NT2/D1 (cell line): ENCODE data around the gene SLC27A1.
A peak's percentile ranks its signal among the peaks of the same experiment; 100 is the strongest.
"Not testable (repeated sequence)": the region's sequence is repeated elsewhere in the genome, so short reads cannot be mapped to it uniquely, and the experiment has no call there.

Source experiments
- DNase-seq: peaks from one replicate; pipeline ENCODE4 v3.0.0-alpha.2; 2011; ENCODE audit warnings: low read depth, low spot score
- H3K27me3 ChIP-seq: 2 replicates; pipeline ENCODE4 v1.6.0; 2011; ENCODE audit warnings: mild to moderate bottlenecking; ENCODE audit not compliant: insufficient read length, insufficient read depth
- H3K36me3 ChIP-seq: 2 replicates; pipeline ENCODE4 v1.6.1; 2011; ENCODE audit warnings: mild to moderate bottlenecking, low read length, mixed read lengths; ENCODE audit not compliant: insufficient read depth, insufficient read length
- H3K4me1 ChIP-seq: 2 replicates; pipeline ENCODE4 v1.5.1; 2011; ENCODE audit not compliant: insufficient read depth, insufficient read length
- H3K4me3 ChIP-seq: 2 replicates; pipeline ENCODE4 v1.5.1; 2011; ENCODE audit warnings: low read depth; ENCODE audit not compliant: insufficient read length
- H3K9ac ChIP-seq: 2 replicates; pipeline ENCODE4 v1.6.0; 2011; ENCODE audit warnings: low read depth; ENCODE audit not compliant: insufficient read length
- H3K9me3 ChIP-seq: 2 replicates; pipeline ENCODE4 v1.5.1; 2011; ENCODE audit warnings: mild to moderate bottlenecking, low read length; ENCODE audit not compliant: insufficient read depth
- SUZ12 ChIP-seq: IDR thresholded peaks from 2 replicates; pipeline ENCODE4 v1.6.1; 2011; ENCODE audit not compliant: insufficient read length, insufficient read depth; ENCODE audit errors: extremely low read depth
- YY1 ChIP-seq: IDR thresholded peaks from 2 replicates; pipeline ENCODE4 v1.6.1; 2011; ENCODE audit not compliant: insufficient read length, insufficient read depth
- ZNF274 ChIP-seq: IDR thresholded peaks from 2 replicates; pipeline ENCODE4 v1.6.1; 2011; ENCODE audit warnings: mild to moderate bottlenecking, low read depth, low read length

SLC27A1 gene

DNA sequence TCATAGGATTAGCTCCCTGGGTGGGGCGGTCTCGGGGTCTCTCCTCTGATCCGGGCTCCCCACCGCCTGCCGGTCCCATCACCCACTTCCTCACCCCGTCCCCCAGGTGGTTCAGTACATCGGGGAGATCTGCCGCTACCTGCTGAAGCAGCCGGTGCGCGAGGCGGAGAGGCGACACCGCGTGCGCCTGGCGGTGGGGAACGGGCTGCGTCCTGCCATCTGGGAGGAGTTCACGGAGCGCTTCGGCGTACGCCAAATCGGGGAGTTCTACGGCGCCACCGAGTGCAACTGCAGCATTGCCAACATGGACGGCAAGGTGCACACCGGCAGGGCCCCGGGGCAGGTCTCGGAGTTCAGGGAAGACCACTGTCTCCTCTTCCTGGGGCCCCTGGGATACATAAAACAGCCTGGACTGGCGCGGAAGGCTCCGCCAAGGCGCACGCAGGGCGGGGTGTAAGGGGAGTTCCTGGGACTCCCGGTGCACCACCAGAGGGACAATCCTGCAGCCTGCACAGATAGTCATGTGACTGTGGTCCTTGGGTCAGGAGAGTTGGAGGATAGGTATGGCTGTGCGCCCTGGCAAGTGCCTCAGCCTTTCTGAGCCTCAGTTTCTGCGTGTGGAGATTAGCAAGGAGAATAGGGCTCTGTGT, 26.9 kb downstream of the SLC27A1 start:
- H3K4me1 ChIP-seq: peaks cover 29% of the 10 kb centered on the region
- H3K27me3 ChIP-seq: no peaks in the 10 kb centered on the region
- DNase-seq: no peak
- no peaks in the 10 kb centered on the region for H3K9me3 ChIP-seq
- H3K4me3 ChIP-seq: no peak overlapping the region
- no peak for TF ChIP-seq YY1
- no peak for TF ChIP-seq ZNF274
- no peak for TF ChIP-seq SUZ12
- H3K9ac ChIP-seq: peak overlapping the region; percentile 21
- peaks cover 12% of the 10 kb centered on the region for H3K36me3 ChIP-seq

DNA sequence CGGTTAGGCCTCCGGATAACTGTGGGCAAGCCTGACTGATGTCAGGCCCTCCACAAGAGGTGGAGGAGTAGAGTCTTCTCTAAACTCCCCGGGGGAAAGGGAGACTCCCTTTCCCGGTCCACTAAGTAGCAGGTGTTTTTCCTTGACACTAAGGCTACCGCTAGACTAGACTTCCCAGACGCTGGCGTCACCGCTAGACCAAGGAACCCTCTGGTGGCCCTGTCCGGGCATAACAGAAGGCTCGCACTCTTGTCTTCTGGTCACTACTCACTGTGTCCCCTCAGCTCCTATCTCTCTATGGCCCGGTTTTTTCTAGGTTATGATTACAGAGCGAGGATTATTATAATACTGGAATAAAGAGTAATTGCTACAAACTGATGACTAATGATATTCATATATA, 28.7 kb downstream of the SLC27A1 start:
- not testable (repeated sequence) for H3K27me3 ChIP-seq, H3K9ac ChIP-seq, DNase-seq, H3K4me3 ChIP-seq, H3K9me3 ChIP-seq
- H3K36me3 ChIP-seq: peaks cover 12% of the 10 kb centered on the region
- H3K4me1 ChIP-seq: peaks cover 29% of the 10 kb centered on the region

GRCh38 chr19:17499648-17500446, 29.5 kb downstream of the SLC27A1 start:
- no peak for DNase-seq
- H3K27me3 ChIP-seq: no peaks in the 10 kb centered on the region
- peaks cover 12% of the 10 kb centered on the region for H3K36me3 ChIP-seq
- H3K9me3 ChIP-seq: no peaks in the 10 kb centered on the region
- H3K4me1 ChIP-seq: peaks cover 32% of the 10 kb centered on the region
- peak overlapping the region; percentile 65 for H3K9ac ChIP-seq
- H3K4me3 ChIP-seq: no peak overlapping the region
- TF ChIP-seq ZNF274 (no peak), SUZ12 (no peak), YY1 (no peak)

DNA sequence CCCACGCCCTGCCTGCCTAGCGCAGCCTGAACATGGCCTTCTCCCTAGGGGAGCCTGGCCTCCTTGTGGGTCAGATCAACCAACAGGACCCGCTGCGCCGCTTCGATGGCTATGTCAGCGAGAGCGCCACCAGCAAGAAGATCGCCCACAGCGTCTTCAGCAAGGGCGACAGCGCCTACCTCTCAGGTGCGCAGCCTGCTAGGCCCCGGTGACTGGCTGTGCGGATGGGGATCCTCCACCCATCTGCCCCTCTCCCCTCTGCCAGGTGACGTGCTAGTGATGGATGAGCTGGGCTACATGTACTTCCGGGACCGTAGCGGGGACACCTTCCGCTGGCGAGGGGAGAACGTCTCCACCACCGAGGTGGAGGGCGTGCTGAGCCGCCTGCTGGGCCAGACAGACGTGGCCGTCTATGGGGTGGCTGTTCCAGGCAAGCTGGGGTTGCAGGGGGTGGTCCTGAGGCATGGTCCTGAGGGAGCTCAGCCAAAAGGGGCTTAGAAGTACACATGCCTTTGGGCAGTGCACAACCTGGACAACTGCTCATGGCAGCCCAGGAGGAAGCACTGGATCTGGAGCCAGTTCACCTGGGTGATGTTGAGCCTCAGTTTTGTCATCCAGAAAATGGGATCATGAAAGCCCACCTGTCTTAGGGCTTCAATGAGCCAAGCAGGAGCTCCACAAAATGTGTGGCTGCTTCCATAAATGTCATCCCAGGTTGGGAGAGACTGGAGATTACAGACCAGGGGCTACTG, 30.3 kb downstream of the SLC27A1 start:
- DNase-seq: no peak
- peaks cover 32% of the 10 kb centered on the region for H3K4me1 ChIP-seq
- peaks cover 18% of the 10 kb centered on the region for H3K36me3 ChIP-seq
- no peaks in the 10 kb centered on the region for H3K9me3 ChIP-seq
- H3K9ac ChIP-seq: peak overlapping the region; percentile 65
- TF ChIP-seq YY1 (no peak), ZNF274 (no peak), SUZ12 (no peak)
- no peaks in the 10 kb centered on the region for H3K27me3 ChIP-seq
- no peak overlapping the region for H3K4me3 ChIP-seq

GRCh38 chr19:17503240-17503639, 32.9 kb downstream of the SLC27A1 start:
- Histone ChIP-seq H3K4me1 (peaks cover 20% of the 10 kb centered on the region), H3K4me3 (no peak overlapping the region), H3K36me3 (peaks cover 26% of the 10 kb centered on the region), H3K27me3 (no peaks in the 10 kb centered on the region), H3K9ac (no peak overlapping the region), H3K9me3 (no peaks in the 10 kb centered on the region)
- TF ChIP-seq ZNF274 (no peak), YY1 (no peak), SUZ12 (no peak)
- no peak for DNase-seq

- Histone ChIP-seq H3K27me3 (no peaks in the 10 kb centered on the region), H3K9me3 (no peaks in the 10 kb centered on the region), H3K4me3 (no peak overlapping the region), H3K4me1 (peaks cover 22% of the 10 kb centered on the region), H3K36me3 (peaks cover 30% of the 10 kb centered on the region), H3K9ac (no peak overlapping the region)
- no peak for DNase-seq
- TF ChIP-seq YY1 (no peak), ZNF274 (no peak), SUZ12 (no peak)
These were observed 33.7 kb downstream of the SLC27A1 start for GRCh38 chr19:17504030-17504429.

DNA sequence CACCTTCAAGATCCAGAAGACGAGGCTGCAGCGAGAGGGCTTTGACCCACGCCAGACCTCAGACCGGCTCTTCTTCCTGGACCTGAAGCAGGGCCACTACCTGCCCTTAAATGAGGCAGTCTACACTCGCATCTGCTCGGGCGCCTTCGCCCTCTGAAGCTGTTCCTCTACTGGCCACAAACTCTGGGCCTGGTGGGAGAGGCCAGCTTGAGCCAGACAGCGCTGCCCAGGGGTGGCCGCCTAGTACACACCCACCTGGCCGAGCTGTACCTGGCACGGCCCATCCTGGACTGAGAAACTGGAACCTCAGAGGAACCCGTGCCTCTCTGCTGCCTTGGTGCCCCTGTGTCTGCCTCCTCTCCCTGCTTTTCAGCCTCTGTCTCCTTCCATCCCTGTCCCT, 34.1 kb downstream of the SLC27A1 start:
- H3K27me3 ChIP-seq: no peaks in the 10 kb centered on the region
- no peaks in the 10 kb centered on the region for H3K9me3 ChIP-seq
- peaks cover 30% of the 10 kb centered on the region for H3K36me3 ChIP-seq
- H3K9ac ChIP-seq: no peak overlapping the region
- peaks cover 22% of the 10 kb centered on the region for H3K4me1 ChIP-seq
- no peak for DNase-seq
- TF ChIP-seq ZNF274: no peak
- TF ChIP-seq SUZ12: no peak
- TF ChIP-seq YY1: no peak
- H3K4me3 ChIP-seq: no peak overlapping the region
